ENCODE measurements around the gene H2BK1. TPM values are rescaled to one million over a fixed set of nuclear protein-coding genes. Genes with fewer than 3 reads are reported as not detected.

H2BK1 gene
- total RNA-seq, 2 experiments from 2014 or later = not detected

GRCh38 chr7:151244841-151245346, 34.6 kb upstream of the H2BK1 start:
- peaks cover 47% of the 10 kb centered on the region for H3K4me1 Mint-ChIP-seq (ENCODE audit: low read depth)
- ATAC-seq (ENCODE audit: poor library complexity) = no peak

GRCh38 chr7:151244196-151244840, 34.0 kb upstream of the H2BK1 start:
- POLR2A ChIA-PET = interaction anchor here (0.6 to 2.9 kb wide), 6 partner anchors 11 to 275 kb away, joined by 3 to 25 read pairs (median 4); partner anchors contain the start of genes ABCF2, CHPF2, NUB1 and RHEB
- Histone ChIP-seq H3K9me3 (ENCODE audit: control insufficient read depth in 1 of 2, insufficient read depth in 1 of 2, low read length in 2 of 2) (no peaks in the 10 kb centered on the region), H3K4me1 (ENCODE audit: insufficient read depth, low read length) (peaks cover 52% of the 10 kb centered on the region), H3K4me3 (ENCODE audit: low read length) (peak overlapping the region; percentile 36), H3K36me3 (ENCODE audit: insufficient read depth, low read length) (peaks cover 5% of the 10 kb centered on the region), H3K27ac (ENCODE audit: low read depth in 1 of 2, low read length in 2 of 2) (no peak overlapping the region), H3K27me3 (ENCODE audit: control insufficient read depth in 1 of 2, insufficient read depth in 2 of 2, low read length in 2 of 2) (peaks cover 32 to 33% of the 10 kb centered on the region in 2 experiments)
- peak overlapping the region; percentile 63 for H3K27ac Mint-ChIP-seq
- H3K4me1 Mint-ChIP-seq (ENCODE audit: low read depth) = peaks cover 45% of the 10 kb centered on the region
- intact Hi-C loops (cut with DNase I, micrococcal nuclease) = loop anchor here (1.0 to 10.0 kb wide), 5 partner anchors 18 to 120 kb away; partner anchors contain the start of genes ABCF2 (in 2 of the 2) and GBX1 (in 1 of the 2)
- CTCF ChIA-PET = interaction anchor here (0.8 to 2.7 kb wide), 9 partner anchors 9 to 120 kb away, joined by 3 to 16 read pairs (median 9); partner anchors contain the start of genes ABCF2 and CHPF2
- H3K36me3 Mint-ChIP-seq (ENCODE audit: low read depth) = peaks cover 4% of the 10 kb centered on the region
- DNase-seq = peak in 12 of 14 experiments; percentile 30 to 82 (median 46)
- TF ChIP-seq CTCF (IDR thresholded peaks at IDR 0.05) = peak; percentile 77
- ATAC-seq (ENCODE audit: poor library complexity) = peak; percentile 21
- peaks cover 46% of the 10 kb centered on the region for H3K27me3 Mint-ChIP-seq
- H3K9me3 Mint-ChIP-seq = no peaks in the 10 kb centered on the region
- H3K4me3 Mint-ChIP-seq = peak overlapping the region; percentile 79

More at GRCh38 chr7:151244841-151245346, 34.6 kb upstream of the H2BK1 start:
- Histone ChIP-seq H3K27ac (ENCODE audit: low read depth in 1 of 2, low read length in 2 of 2) (no peak overlapping the region), H3K36me3 (ENCODE audit: insufficient read depth, low read length) (no peaks in the 10 kb centered on the region), H3K4me1 (ENCODE audit: insufficient read depth, low read length) (peaks cover 57% of the 10 kb centered on the region), H3K9me3 (ENCODE audit: control insufficient read depth in 1 of 2, insufficient read depth in 1 of 2, low read length in 2 of 2) (no peaks in the 10 kb centered on the region), H3K27me3 (ENCODE audit: control insufficient read depth in 1 of 2, insufficient read depth in 2 of 2, low read length in 2 of 2) (peaks cover 34 to 38% of the 10 kb centered on the region in 2 experiments), H3K4me3 (ENCODE audit: low read length) (peak overlapping the region; percentile 47)
- DNase-seq = peak in 2 of 14 experiments; percentile 44 to 52
- intact Hi-C loops (cut with DNase I, micrococcal nuclease) = loop anchor here (1.0 to 10.0 kb wide), 6 partner anchors 18 to 121 kb away; partner anchors contain the start of genes ABCF2 (in 2 of the 2) and GBX1 (in 2 of the 2)
- H3K9me3 Mint-ChIP-seq = no peaks in the 10 kb centered on the region
- peaks cover 50% of the 10 kb centered on the region for H3K27me3 Mint-ChIP-seq
- H3K36me3 Mint-ChIP-seq (ENCODE audit: low read depth) = peaks cover 3% of the 10 kb centered on the region
- H3K4me3 Mint-ChIP-seq = peak overlapping the region; percentile 79
- POLR2A ChIA-PET = interaction anchor here (0.9 to 2.9 kb wide), 5 partner anchors 12 to 275 kb away, joined by 3 to 25 read pairs (median 4); partner anchors contain the start of genes ABCF2, CHPF2, NUB1 and RHEB
- TF ChIP-seq CTCF (IDR thresholded peaks at IDR 0.05) = no peak
- CTCF ChIA-PET = interaction anchor here (1.0 to 2.7 kb wide), 8 partner anchors 10 to 121 kb away, joined by 4 to 16 read pairs (median 9); partner anchors contain the start of genes ABCF2 and CHPF2
- H3K27ac Mint-ChIP-seq = no peak overlapping the region

- POLR2A ChIA-PET = interaction anchor here (0.6 to 2.9 kb wide), 7 partner anchors 10 to 138 kb away, joined by 3 to 25 read pairs (median 4); partner anchors contain the start of genes ABCF2, CHPF2 and NUB1
- H3K4me3 ChIP-seq (ENCODE audit: low read length) = peak overlapping the region; percentile 36
- peaks cover 4% of the 10 kb centered on the region for H3K36me3 Mint-ChIP-seq (ENCODE audit: low read depth)
- TF ChIP-seq CTCF (IDR thresholded peaks at IDR 0.05) = no peak
- CTCF ChIA-PET = interaction anchor here (0.8 to 2.7 kb wide), 9 partner anchors 8 to 120 kb away, joined by 3 to 16 read pairs (median 9); partner anchors contain the start of genes ABCF2 and CHPF2
- H3K9me3 Mint-ChIP-seq = no peaks in the 10 kb centered on the region
- peak overlapping the region; percentile 63 for H3K27ac Mint-ChIP-seq
- no peaks in the 10 kb centered on the region for H3K9me3 ChIP-seq (ENCODE audit: control insufficient read depth in 1 of 2, insufficient read depth in 1 of 2, low read length in 2 of 2)
- ATAC-seq (ENCODE audit: poor library complexity) (peak; percentile 61), DNase-seq (peak in 8 of 14 experiments; percentile 21 to 84 (median 57))
- H3K27me3 Mint-ChIP-seq = peaks cover 42% of the 10 kb centered on the region
- H3K4me1 Mint-ChIP-seq (ENCODE audit: low read depth) = peaks cover 41% of the 10 kb centered on the region
- peaks cover 49% of the 10 kb centered on the region for H3K4me1 ChIP-seq (ENCODE audit: insufficient read depth, low read length)
- intact Hi-C loops (cut with DNase I, micrococcal nuclease) = loop anchor here (1.0 to 10.0 kb wide), 5 partner anchors 17 to 119 kb away; partner anchors contain the start of genes ABCF2 (in 2 of the 2) and GBX1 (in 1 of the 2)
- peaks cover 9% of the 10 kb centered on the region for H3K36me3 ChIP-seq (ENCODE audit: insufficient read depth, low read length)
- H3K27ac ChIP-seq (ENCODE audit: low read depth in 1 of 2, low read length in 2 of 2) = no peak overlapping the region
- H3K4me3 Mint-ChIP-seq = peak overlapping the region; percentile 79
- H3K27me3 ChIP-seq (ENCODE audit: control insufficient read depth in 1 of 2, insufficient read depth in 2 of 2, low read length in 2 of 2) = peaks cover 30 to 33% of the 10 kb centered on the region in 2 experiments
These were observed 33.3 kb upstream of the H2BK1 start for GRCh38 chr7:151243408-151244195.

Data from CD4-positive, alpha-beta T cell (primary cell).